ENCODE results near the gene HERPUD2.
"Not testable (repeated sequence)": the region's sequence is repeated elsewhere in the genome, so short reads cannot be mapped to it uniquely, and the experiment has no call there.

The HERPUD2 gene

GRCh38 chr7:35712563-35713226, 17.8 kb upstream of the HERPUD2 start:
- peak; percentile 75 for FAIRE-seq

GRCh38 chr7:35707422-35707821, 12.5 kb upstream of the HERPUD2 start:
- FAIRE-seq, result no peak

- FAIRE-seq, result no peak
These were observed 11.1 kb upstream of the HERPUD2 start for GRCh38 chr7:35705932-35706461.

- no peak for FAIRE-seq
These were observed 9.3 kb upstream of the HERPUD2 start for GRCh38 chr7:35704261-35704660.

GRCh38 chr7:35702541-35702940, 7.6 kb upstream of the HERPUD2 start:
- FAIRE-seq, result no peak

GRCh38 chr7:35701287-35701900, 6.5 kb upstream of the HERPUD2 start:
- FAIRE-seq, result no peak

GRCh38 chr7:35700865-35701264, 5.9 kb upstream of the HERPUD2 start:
- no peak for FAIRE-seq

- FAIRE-seq, result no peak
These were observed 5.4 kb upstream of the HERPUD2 start for GRCh38 chr7:35700333-35700732.

GRCh38 chr7:35699796-35700305, 4.9 kb upstream of the HERPUD2 start:
- no peak for FAIRE-seq

GRCh38 chr7:35698382-35698781, 3.4 kb upstream of the HERPUD2 start:
- FAIRE-seq, result not testable (repeated sequence)

GRCh38 chr7:35697414-35698175, 2.7 kb upstream of the HERPUD2 start:
- no peak for FAIRE-seq

GRCh38 chr7:35695987-35696386, 1.1 kb upstream of the HERPUD2 start:
- no peak for FAIRE-seq

GRCh38 chr7:35695473-35695850, 527 bp upstream of the HERPUD2 start:
- FAIRE-seq, result no peak

GRCh38 chr7:35694161-35694783, 663 bp downstream of the HERPUD2 start:
- FAIRE-seq, result no peak

- FAIRE-seq, result no peak
These were observed 3.1 kb downstream of the HERPUD2 start for GRCh38 chr7:35691827-35692307.

- no peak for FAIRE-seq
These were observed 3.6 kb downstream of the HERPUD2 start for GRCh38 chr7:35691366-35691765.

- not testable (repeated sequence) for FAIRE-seq
These were observed 4.3 kb downstream of the HERPUD2 start for GRCh38 chr7:35690614-35691013.

GRCh38 chr7:35685781-35686180, 9.2 kb downstream of the HERPUD2 start:
- FAIRE-seq, result no peak

- no peak for FAIRE-seq
These were observed 13.5 kb downstream of the HERPUD2 start for GRCh38 chr7:35681231-35682029.

- no peak for FAIRE-seq
These were observed 14.4 kb downstream of the HERPUD2 start for GRCh38 chr7:35680403-35681013.

GRCh38 chr7:35677582-35678356, 17.2 kb downstream of the HERPUD2 start:
- FAIRE-seq, result no peak

Measured in G401.6 (cell line).